ENCODE data around the gene MSX1. TPM values are rescaled to one million over a fixed set of nuclear protein-coding genes. Genes with fewer than 3 reads are reported as not detected.

The MSX1 gene
- total RNA-seq, 2 donors from 2014 or later = 1.4 to 2.9 TPM

GRCh38 chr4:4842476-4843441, 16.7 kb upstream of the MSX1 start:
- no peak overlapping the region for H3K4me3 ChIP-seq
- no peaks in the 10 kb centered on the region for H3K27me3 ChIP-seq

DNA sequence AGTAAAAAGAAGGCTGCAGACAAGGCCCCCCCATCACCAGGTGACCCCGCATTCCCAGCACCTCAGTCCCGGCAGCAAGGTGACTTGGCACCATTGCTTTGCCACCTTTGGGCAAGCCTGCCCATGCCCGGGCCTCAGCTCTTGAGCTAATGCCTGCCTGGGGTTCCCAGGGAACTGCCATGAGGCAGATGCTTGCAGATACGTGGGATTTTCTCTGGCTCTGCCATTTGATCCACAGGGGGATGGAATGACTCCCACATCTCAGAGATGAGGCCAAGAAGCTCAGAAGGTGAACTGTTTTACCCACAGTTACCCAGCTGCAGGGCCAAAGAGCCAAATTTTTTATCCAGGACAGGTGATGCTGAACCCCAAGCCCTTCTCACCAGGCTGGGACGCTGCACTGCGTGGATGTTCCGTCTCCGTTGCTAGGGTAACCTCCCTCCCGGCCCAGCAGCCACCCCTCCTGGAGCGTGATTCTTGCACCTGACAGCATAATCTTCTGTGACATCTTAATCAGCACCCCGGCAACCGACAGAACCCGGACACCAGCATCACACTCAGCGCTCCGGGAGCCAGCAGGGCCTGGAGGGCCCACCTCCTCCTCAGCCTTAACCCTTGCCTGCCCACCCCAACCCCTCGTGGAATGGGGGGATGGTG, 15.7 kb upstream of the MSX1 start:
- H3K27me3 ChIP-seq = no peaks in the 10 kb centered on the region

More at GRCh38 chr4:4842476-4843441, 16.7 kb upstream of the MSX1 start:
- Histone ChIP-seq H3K4me1 (no peaks in the 10 kb centered on the region), H3K27ac (no peak overlapping the region), H3K9me3 (no peaks in the 10 kb centered on the region), H3K36me3 (no peaks in the 10 kb centered on the region)
- no peak for TF ChIP-seq CTCF (IDR thresholded peaks at IDR 0.05)
- no peak for DNase-seq (ENCODE audit: low spot score)

GRCh38 chr4:4845027-4845426, 14.4 kb upstream of the MSX1 start:
- no peak overlapping the region for H3K4me3 ChIP-seq
- no peak for DNase-seq (ENCODE audit: low spot score)
- no peak for TF ChIP-seq CTCF (IDR thresholded peaks at IDR 0.05)
- H3K27me3 ChIP-seq = no peaks in the 10 kb centered on the region
- H3K9me3 ChIP-seq = no peaks in the 10 kb centered on the region
- no peaks in the 10 kb centered on the region for H3K36me3 ChIP-seq
- H3K27ac ChIP-seq = no peak overlapping the region
- H3K4me1 ChIP-seq = no peaks in the 10 kb centered on the region

More for the DNA sequence above, 15.7 kb upstream of the MSX1 start:
- TF ChIP-seq CTCF (IDR thresholded peaks at IDR 0.05) = no peak
- H3K9me3 ChIP-seq = no peaks in the 10 kb centered on the region
- H3K36me3 ChIP-seq = no peaks in the 10 kb centered on the region
- DNase-seq (ENCODE audit: low spot score) = no peak
- no peak overlapping the region for H3K4me3 ChIP-seq
- no peak overlapping the region for H3K27ac ChIP-seq
- H3K4me1 ChIP-seq = no peaks in the 10 kb centered on the region

- Histone ChIP-seq H3K4me1 (no peaks in the 10 kb centered on the region), H3K4me3 (no peak overlapping the region), H3K27me3 (no peaks in the 10 kb centered on the region), H3K9me3 (no peaks in the 10 kb centered on the region), H3K27ac (no peak overlapping the region), H3K36me3 (no peaks in the 10 kb centered on the region)
- TF ChIP-seq CTCF (IDR thresholded peaks at IDR 0.05) = no peak
- no peak for DNase-seq (ENCODE audit: low spot score)
Measured at GRCh38 chr4:4847011-4847410, 12.5 kb upstream of the MSX1 start.

GRCh38 chr4:4848540-4848939, 10.9 kb upstream of the MSX1 start:
- Histone ChIP-seq H3K4me3 (no peak overlapping the region), H3K4me1 (peaks cover 0 to 13% of the 10 kb centered on the region in 2 donors), H3K9me3 (no peaks in the 10 kb centered on the region), H3K27ac (no peak overlapping the region), H3K27me3 (peaks cover 4 to 6% of the 10 kb centered on the region in 2 donors), H3K36me3 (no peaks in the 10 kb centered on the region)
- TF ChIP-seq CTCF (IDR thresholded peaks at IDR 0.05) = no peak
- DNase-seq (ENCODE audit: low spot score) = no peak
